Measurements from ENCODE around the gene LYST.

DNA sequence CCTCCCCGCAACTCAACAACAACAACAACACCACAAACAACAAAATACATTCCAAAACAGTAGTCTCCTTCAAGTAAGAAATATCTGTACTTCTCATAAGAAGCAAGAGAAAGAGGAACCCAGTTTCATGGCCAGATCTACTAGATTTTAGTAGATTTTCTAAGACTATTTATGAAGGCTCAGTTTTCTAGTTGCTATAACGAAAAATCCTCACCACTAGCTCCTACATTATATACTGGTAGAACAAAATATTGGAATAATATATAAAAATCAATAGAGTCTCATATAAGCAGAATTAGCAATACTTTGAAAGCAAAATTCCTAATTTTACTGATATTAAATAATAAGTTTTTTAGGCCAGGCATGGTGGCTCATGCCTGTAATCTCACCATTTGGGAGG lies 86.9 kb downstream of the LYST start:
- TF ChIP-seq CTCF (IDR thresholded peaks at IDR 0.05; ENCODE audit: insufficient read depth, low read length, poor library complexity, severe bottlenecking), result no peak
- TF ChIP-seq EZH2phosphoT487 (conservative IDR thresholded peaks at IDR 0.05; ENCODE audit: low read length), result no peak
